CD1c-positive myeloid dendritic cell (primary cell): Measurements from ENCODE around the gene RIPK3.
"Not testable (repeated sequence)": the region's sequence is repeated elsewhere in the genome, so short reads cannot be mapped to it uniquely, and the experiment has no call there.

Experiments used
- DNase-seq: peaks from one replicate; pipeline ENCODE4 v3.0.0-alpha.2; 2016; ENCODE audit errors: extremely low spot score

RIPK3 gene

GRCh38 chr14:24339284-24340151 lies at the start of gene RIPK3:
TSS of gene RIPK3 (minus strand) at chr14:24339991. CDS start at chr14:24339826, 165 bp downstream.
- peak; percentile 70 for DNase-seq

- DNase-seq = no peak
These were observed 49.5 kb upstream of the RIPK3 start for GRCh38 chr14:24389226-24389848.

GRCh38 chr14:24388474-24389179 lies 48.8 kb upstream of the RIPK3 start:
- no peak for DNase-seq

- not testable (repeated sequence) for DNase-seq
These were observed 47.8 kb upstream of the RIPK3 start for GRCh38 chr14:24387579-24387978.

GRCh38 chr14:24387009-24387345 lies 47.2 kb upstream of the RIPK3 start:
- no peak for DNase-seq

GRCh38 chr14:24385524-24385923 lies 45.7 kb upstream of the RIPK3 start:
- DNase-seq = no peak

GRCh38 chr14:24384169-24384568 lies 44.4 kb upstream of the RIPK3 start:
- no peak for DNase-seq

GRCh38 chr14:24382064-24382371 lies 42.2 kb upstream of the RIPK3 start:
- DNase-seq = no peak

GRCh38 chr14:24381363-24382063 lies 41.7 kb upstream of the RIPK3 start:
- no peak for DNase-seq

- DNase-seq = no peak
These were observed 40.3 kb upstream of the RIPK3 start for GRCh38 chr14:24379907-24380730.

- no peak for DNase-seq
These were observed 39.5 kb upstream of the RIPK3 start for GRCh38 chr14:24378981-24379906.

GRCh38 chr14:24378327-24378726 lies 38.5 kb upstream of the RIPK3 start:
- no peak for DNase-seq

- no peak for DNase-seq
These were observed 37.9 kb upstream of the RIPK3 start for GRCh38 chr14:24377657-24378056.

- no peak for DNase-seq
These were observed 37.3 kb upstream of the RIPK3 start for GRCh38 chr14:24377126-24377525.

GRCh38 chr14:24376448-24377070 lies 36.8 kb upstream of the RIPK3 start:
- DNase-seq = no peak

GRCh38 chr14:24372701-24373416 lies 33.1 kb upstream of the RIPK3 start:
- no peak for DNase-seq

- not testable (repeated sequence) for DNase-seq
These were observed 31.8 kb upstream of the RIPK3 start for GRCh38 chr14:24371605-24372004.

- DNase-seq = no peak
These were observed 31.0 kb upstream of the RIPK3 start for GRCh38 chr14:24370748-24371147.
